ENCODE measurements around the gene CCDC93. TPM values are rescaled to one million over a fixed set of nuclear protein-coding genes. Genes with fewer than 3 reads are reported as not detected.
"Not testable (repeated sequence)": the region's sequence is repeated elsewhere in the genome, so short reads cannot be mapped to it uniquely, and the experiment has no call there.

The CCDC93 gene
- total RNA-seq, 1 experiment from 2014 or later = 21.4 TPM

GRCh38 chr2:117953231-117953630 is 60.6 kb downstream of the CCDC93 start:
- no peak for DNase-seq (ENCODE audit: low read depth)

- DNase-seq (ENCODE audit: low read depth) = no peak
Measured at GRCh38 chr2:117952701-117953100, 61.2 kb downstream of the CCDC93 start.

GRCh38 chr2:117952228-117952627 is 61.6 kb downstream of the CCDC93 start:
- DNase-seq (ENCODE audit: low read depth) = no peak

GRCh38 chr2:117949806-117950205 is 64.1 kb downstream of the CCDC93 start:
- DNase-seq (ENCODE audit: low read depth) = no peak

GRCh38 chr2:117948615-117949014 is 65.3 kb downstream of the CCDC93 start:
- no peak for DNase-seq (ENCODE audit: low read depth)

GRCh38 chr2:117945296-117945695 is 68.6 kb downstream of the CCDC93 start:
- DNase-seq (ENCODE audit: low read depth) = no peak

GRCh38 chr2:117944816-117945215 is 69.1 kb downstream of the CCDC93 start:
- DNase-seq (ENCODE audit: low read depth) = no peak

- no peak for DNase-seq (ENCODE audit: low read depth)
Measured at GRCh38 chr2:117943013-117943672, 70.7 kb downstream of the CCDC93 start.

GRCh38 chr2:117942551-117942950 is 71.3 kb downstream of the CCDC93 start:
- DNase-seq (ENCODE audit: low read depth) = no peak

GRCh38 chr2:117941693-117942092 is 72.2 kb downstream of the CCDC93 start:
- DNase-seq (ENCODE audit: low read depth) = no peak

- no peak for DNase-seq (ENCODE audit: low read depth)
Measured at GRCh38 chr2:117940436-117940835, 73.4 kb downstream of the CCDC93 start.

- DNase-seq (ENCODE audit: low read depth) = no peak
Measured at GRCh38 chr2:117938611-117939010, 75.3 kb downstream of the CCDC93 start.

GRCh38 chr2:117936871-117937428 is 76.9 kb downstream of the CCDC93 start:
- no peak for DNase-seq (ENCODE audit: low read depth)

- DNase-seq (ENCODE audit: low read depth) = no peak
Measured at GRCh38 chr2:117935954-117936353, 77.9 kb downstream of the CCDC93 start.

GRCh38 chr2:117935456-117935855 is 78.4 kb downstream of the CCDC93 start:
- no peak for DNase-seq (ENCODE audit: low read depth)

- no peak for DNase-seq (ENCODE audit: low read depth)
Measured at GRCh38 chr2:117933884-117934354, 80.0 kb downstream of the CCDC93 start.

GRCh38 chr2:117931978-117932377 is 81.9 kb downstream of the CCDC93 start:
- no peak for DNase-seq (ENCODE audit: low read depth)

GRCh38 chr2:117931266-117931665 is 82.6 kb downstream of the CCDC93 start:
- DNase-seq (ENCODE audit: low read depth) = no peak

GRCh38 chr2:117930775-117931174 is 83.1 kb downstream of the CCDC93 start:
- DNase-seq (ENCODE audit: low read depth) = no peak

GRCh38 chr2:117923471-117923870 is 90.4 kb downstream of the CCDC93 start:
- not testable (repeated sequence) for DNase-seq (ENCODE audit: low read depth)

- no peak for DNase-seq (ENCODE audit: low read depth)
Measured at GRCh38 chr2:117921520-117921919, 92.3 kb downstream of the CCDC93 start.

GRCh38 chr2:117918608-117919007 is 95.3 kb downstream of the CCDC93 start:
- DNase-seq (ENCODE audit: low read depth) = no peak

GRCh38 chr2:117917223-117917917 is 96.5 kb downstream of the CCDC93 start:
- DNase-seq (ENCODE audit: low read depth) = no peak
